ENCODE measurements around the gene SERPINH1.
A peak's percentile ranks its signal among the peaks of the same experiment; 100 is the strongest.

DNA sequence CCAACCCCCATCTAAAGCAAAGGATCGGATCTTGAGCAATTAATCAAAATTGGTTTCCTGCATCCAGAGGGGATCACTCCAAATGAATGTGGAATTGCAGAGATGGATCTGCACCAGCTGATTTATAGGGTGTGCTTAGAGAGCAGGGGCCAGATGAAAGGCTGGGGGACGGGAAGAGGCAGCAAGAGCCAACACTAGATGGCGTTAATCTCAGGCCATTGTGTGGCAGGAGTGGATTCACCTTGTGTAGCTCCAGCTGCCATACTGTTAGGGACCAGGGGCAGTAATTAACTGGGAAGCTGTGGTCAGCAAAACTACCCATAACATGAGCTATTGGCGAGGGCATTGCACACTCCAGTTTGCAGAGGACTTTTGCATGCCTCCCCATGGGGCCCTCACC lies 35.6 kb downstream of the SERPINH1 start:
- TF ChIP-seq, protein P1, sequence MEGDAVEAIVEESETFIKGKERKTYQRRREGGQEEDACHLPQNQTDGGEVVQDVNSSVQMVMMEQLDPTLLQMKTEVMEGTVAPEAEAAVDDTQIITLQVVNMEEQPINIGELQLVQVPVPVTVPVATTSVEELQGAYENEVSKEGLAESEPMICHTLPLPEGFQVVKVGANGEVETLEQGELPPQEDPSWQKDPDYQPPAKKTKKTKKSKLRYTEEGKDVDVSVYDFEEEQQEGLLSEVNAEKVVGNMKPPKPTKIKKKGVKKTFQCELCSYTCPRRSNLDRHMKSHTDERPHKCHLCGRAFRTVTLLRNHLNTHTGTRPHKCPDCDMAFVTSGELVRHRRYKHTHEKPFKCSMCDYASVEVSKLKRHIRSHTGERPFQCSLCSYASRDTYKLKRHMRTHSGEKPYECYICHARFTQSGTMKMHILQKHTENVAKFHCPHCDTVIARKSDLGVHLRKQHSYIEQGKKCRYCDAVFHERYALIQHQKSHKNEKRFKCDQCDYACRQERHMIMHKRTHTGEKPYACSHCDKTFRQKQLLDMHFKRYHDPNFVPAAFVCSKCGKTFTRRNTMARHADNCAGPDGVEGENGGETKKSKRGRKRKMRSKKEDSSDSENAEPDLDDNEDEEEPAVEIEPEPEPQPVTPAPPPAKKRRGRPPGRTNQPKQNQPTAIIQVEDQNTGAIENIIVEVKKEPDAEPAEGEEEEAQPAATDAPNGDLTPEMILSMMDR (IDR thresholded peaks at IDR 0.05; ENCODE audit: extremely low read depth in 1 of 2, insufficient read depth in 1 of 2, low read depth in 1 of 2, low read length in 2 of 2): peak; percentile 52 to 71
- no peak for TF ChIP-seq MYC (IDR thresholded peaks at IDR 0.05; ENCODE audit: low read depth, low read length)
